ENCODE results near the gene PPP3R1.

The PPP3R1 gene

DNA sequence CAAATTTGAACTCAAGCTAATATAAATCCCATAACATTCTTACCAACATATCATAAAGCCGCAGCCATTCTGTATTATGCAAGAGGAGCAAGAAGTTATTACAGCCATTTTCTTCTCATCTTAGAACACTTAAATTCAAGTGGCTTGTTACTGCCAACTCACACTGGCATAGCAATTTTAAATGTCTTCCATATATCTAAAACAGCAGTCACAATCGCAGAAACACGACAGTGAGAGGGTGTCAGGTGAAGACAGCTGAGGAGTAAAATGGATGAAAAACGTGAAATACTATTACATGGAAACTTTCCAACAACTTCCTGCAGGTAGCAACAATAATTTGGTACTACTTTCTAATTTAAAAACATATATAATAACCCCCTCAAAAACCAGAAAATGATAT is 17.9 kb downstream of the PPP3R1 start:
- no peak for DNase-seq (ENCODE audit: low spot score)

DNA sequence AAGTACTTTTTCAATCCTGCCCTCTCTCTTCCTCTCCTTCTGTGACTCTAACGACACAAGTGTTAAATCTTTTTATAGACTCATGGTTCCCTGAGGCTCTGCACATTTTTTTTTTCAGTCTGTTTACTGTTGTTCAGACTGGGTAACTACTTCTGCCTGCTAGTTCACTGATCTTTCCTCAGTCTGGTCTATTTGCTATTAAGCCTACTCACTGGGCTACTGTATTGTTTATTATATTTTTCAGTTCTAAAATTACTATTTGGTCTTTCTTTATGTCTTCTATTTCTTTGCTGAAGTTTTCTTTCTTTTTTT is 21.3 kb downstream of the PPP3R1 start:
- DNase-seq (ENCODE audit: low spot score), result peak; percentile 48

DNA sequence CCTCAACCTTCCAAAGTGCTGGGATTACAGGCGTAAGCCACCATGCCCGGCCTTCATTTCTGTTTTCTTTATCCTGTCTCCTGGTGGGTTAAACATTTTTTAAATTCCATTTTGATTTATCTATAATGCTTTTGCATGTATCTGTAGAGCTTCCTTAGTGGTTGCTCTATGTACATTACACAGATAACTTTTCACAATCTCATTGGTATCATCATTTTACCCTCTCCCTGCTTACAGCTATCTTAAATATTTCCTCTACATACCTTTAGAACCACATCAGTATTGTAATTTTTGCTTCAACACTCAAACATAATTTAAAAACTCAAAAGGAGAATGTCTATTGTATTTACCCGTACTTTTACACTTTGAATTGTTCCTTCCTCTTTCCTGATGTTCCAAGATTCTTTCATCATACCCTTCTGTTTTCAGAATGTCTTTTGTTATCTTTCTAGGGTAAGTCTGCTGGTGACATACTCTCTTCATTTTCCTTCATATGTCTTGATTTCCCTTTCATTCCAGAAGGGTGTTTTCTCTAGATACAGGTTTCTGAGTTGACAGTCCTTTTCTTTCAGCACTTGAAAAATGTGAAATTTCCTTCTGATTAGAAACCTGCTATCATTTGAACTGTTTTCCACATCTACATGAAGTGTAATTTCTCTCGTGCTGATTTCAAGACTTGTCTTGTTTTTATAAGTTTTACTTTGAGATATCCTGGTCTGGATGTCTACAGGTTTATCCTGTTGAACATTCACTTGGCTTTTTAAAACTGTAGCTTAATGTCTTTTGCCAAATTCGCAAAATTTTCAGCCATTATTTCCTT is 21.9 kb downstream of the PPP3R1 start:
- no peak for DNase-seq (ENCODE audit: low spot score)

DNA sequence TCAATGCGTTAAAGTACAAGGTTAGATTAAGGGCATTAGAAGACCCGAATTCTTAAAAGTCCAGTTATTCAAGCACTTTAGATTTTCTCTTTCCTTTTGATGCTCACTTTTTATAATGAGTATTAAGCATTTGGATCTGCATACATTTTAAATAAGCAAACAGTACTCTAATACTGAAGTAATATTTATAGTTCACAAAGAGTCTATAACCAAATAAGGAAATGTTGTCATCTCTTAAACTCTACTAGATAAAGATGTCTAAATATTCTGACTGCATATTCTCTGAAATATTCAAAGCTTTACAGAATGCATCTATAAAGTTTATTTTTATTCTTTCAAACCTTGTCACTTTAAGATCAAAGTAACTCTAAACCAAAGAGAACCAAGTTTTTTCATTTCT is 25.5 kb downstream of the PPP3R1 start:
- no peak for DNase-seq (ENCODE audit: low spot score)

DNA sequence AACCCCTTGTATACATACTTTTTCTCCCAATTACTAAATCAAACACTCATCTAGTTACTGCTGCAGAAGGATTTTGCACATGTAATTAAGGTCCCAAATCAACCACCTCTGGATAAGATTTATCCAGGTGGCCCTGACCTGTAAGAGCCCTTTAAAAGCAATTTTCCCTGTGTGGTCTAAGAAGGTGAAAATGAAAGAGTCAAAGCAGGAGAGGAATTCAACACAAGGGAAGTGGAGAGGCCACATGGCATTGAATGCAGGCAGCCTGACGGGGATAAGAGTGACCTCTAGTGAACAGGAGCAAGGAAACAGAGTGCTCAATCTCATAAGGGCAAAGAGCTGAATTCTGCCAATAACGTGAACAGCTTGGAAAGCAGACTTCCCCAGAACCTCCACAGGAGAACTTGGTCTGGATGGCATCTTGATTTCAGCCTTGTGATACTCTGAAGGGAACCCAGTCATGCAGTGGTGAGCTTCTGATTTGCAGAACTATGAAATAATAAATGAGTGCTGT is 27.2 kb downstream of the PPP3R1 start:
- peak; percentile 78 for DNase-seq (ENCODE audit: low spot score)

DNA sequence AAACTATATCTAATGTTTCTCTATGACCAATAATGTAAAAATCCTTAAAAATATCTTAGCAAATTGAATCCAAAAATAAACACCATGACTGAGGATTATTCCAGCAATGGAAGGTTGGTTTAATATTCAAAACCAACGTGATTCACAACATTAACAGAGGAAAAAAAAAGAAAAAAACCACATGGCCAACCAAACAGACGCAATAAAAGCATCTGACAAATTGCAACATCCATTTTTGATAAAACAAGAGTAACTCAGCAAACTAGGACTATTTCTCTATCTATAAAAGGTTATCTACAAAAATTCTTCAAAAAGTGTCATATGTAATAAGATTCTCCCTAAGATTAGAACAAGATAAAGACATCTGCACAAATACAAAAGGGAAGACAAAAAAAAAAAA is 28.9 kb downstream of the PPP3R1 start:
- DNase-seq (ENCODE audit: low spot score), result no peak

DNA sequence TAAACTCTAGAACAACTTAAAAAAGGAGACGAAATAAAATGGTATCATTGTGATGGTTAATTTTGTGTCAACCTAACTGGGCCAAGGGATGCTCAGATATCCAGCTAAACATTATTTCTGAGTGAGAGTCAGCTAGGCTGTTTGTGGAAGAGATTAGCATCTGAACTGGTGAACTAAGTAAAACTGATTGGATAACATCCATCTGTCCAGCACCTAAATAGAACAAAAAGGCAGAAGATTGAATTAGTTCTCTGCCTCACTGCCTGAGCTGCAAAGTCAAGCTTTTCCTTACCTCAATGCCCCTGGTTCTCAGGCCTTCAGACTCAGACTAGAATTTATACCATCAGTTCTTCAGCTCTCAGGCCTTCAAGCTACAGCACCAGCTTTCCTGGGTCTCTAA is 30.0 kb downstream of the PPP3R1 start:
- DNase-seq (ENCODE audit: low spot score), result no peak

DNA sequence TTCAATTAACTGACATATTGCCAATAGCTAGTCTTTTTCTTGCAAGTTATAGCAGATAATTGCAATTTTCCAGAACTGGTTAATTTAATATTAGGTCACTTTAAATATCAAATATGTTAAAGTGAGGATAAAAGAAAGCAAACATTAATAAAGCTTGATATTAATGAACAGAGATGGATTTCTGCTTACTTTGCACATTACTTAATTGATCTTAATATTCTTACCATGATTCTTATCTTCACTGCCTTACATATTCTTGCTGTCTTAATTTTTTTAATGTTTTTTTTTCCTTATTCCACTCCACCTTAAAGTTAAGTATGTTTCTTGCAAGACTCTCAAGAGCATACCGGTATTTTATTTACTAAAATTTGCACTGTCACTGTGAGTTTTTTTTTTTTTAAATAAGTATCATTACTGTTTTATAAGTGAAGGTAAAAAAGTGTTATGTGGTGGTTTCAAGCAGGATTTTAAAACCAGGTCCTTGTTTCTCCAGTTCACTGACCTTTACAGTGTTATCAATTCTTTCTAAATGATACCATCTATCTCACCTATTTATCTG is 33.9 kb downstream of the PPP3R1 start:
- peak; percentile 74 for DNase-seq (ENCODE audit: low spot score)

DNA sequence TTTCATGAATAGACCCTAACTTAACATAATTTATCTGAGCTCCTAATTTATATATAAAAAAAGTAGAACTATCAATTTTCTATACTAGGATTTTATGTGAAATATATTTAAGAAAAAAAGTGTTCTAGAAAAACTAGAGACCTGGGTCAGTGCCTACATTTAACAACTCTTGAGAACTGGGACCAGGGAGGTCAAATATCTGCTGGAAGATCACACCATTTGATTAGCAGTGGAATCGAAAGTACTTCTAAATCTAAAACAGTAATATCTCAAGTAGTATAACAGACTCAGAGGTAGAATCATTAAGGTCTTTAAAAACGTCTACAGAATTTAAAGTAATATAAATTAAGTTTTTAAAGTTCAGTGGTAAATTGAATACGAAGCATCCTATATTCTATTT is 34.6 kb downstream of the PPP3R1 start:
- DNase-seq (ENCODE audit: low spot score), result peak; percentile 60

DNA sequence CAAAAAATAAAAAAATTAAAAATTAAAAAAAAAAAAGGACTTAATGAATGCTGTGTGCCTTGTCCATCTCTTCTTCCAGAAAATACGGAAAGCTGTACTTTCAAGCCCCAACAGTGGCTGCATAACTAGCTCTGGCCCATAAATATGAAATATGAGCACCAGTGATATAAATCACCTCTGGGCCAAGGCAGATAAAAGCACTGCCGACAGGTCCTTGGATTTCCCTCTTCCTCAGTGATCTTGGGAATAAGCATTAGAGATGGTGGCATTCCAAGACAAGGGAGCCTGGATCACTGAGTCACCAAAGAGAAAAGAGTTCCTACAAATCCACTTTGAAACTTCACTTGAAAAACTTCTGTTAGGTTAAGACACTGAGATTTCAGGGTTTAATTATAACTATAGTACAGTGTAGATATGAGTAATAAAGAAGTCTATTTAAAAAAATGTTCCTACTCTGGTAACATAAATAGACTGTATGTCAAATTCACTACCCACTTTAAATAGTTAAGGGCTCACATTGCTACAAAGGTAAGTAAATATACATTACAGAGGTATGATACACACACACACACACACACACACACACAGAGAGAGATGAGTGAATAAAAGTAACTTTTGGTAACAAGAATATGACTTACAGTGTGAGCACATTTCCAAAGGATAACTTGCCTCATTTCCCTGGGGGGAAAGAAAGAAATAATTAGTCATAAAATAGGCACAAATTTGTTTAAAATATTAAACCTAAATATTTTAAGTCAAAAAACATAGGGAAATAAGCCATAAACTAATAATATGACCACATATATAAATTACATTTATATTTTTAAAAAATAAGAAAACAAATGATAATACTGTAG is 35.6 kb downstream of the PPP3R1 start:
- DNase-seq (ENCODE audit: low spot score), result no peak

DNA sequence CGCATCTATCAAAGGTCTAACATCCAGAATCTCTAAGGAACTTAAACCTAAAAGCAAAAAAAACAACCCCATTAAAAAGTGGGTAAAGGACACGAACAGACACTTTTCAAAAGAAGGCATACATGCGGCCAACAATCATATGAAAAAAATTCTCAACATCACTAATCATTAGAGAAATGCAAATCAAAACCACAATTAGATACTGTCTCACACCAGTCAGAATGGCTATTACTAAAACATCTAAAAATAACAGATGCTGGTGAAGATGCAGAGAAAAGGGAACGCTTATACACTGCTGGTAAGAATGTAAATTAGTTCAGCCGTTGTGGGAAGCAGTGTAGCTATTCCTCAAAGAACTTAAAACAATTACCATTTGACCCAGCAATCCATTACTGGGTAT is 38.0 kb downstream of the PPP3R1 start:
- DNase-seq (ENCODE audit: low spot score), result no peak

DNA sequence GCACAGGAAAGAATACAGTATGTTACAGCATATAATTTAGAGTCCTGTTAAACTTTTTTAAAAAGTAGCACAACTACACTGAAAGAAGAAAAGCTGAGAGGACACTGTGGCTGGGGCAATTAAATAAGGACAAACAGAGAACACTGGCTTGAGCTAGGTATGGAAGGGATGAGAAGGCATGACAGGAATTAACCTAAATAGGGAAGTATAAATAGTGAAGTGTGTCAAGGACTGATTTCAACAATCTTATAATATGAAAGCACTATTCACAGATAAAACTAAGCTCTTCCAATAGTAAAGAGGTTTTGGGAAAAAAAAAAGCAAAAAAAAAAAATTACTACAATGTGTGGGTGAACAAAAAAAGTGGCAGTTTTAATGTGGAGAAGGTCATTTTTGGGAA is 45.5 kb downstream of the PPP3R1 start:
- DNase-seq (ENCODE audit: low spot score), result no peak

DNA sequence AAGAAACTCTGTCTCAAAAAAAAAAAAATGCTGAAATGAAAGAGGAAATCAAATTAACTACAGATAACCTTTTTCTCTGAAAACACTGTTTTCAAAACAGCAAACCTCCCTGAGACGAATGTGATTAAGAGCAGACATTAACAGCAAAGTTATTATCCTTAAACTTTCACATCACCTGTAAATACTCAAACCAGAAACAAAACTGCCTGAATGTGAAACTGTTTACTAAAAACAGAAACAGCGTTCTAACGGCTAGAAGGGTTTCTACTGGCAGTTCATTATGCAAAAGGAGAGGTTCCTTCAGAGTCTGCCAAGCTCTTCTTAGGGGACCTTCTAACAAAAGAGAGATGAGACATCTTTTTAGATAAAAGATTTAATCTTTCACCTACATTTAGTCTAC is 48.7 kb downstream of the PPP3R1 start:
- no peak for DNase-seq (ENCODE audit: low spot score)

DNA sequence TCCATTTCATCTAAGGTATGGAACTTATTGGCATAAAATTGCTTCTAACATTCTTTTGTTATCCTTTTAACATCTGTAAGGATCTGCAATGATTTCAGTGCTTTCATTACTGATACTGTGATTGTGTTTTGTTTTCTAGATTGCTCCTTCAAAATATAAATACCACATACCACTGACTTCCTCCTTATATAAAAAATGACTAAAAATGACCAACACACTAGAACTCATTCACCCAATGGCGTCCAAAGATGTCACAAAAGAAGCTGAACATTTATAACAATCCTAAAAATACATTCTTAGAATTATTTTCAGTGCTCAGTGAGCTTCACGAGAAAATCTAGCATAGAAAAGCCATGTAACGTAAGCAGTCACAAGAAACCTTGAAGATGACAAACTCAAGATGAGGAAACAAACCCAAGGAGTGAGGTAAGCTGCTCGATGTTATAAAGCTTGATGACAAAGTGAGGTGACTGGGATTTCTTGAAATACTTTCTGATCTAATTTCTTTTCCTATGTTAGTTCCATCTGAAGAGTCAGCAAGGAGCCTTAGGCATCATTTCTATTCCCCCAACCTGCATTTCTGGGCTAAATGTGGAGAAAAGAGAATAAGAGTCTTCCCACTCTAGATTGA is 52.1 kb downstream of the PPP3R1 start:
- DNase-seq (ENCODE audit: low spot score), result peak; percentile 13

DNA sequence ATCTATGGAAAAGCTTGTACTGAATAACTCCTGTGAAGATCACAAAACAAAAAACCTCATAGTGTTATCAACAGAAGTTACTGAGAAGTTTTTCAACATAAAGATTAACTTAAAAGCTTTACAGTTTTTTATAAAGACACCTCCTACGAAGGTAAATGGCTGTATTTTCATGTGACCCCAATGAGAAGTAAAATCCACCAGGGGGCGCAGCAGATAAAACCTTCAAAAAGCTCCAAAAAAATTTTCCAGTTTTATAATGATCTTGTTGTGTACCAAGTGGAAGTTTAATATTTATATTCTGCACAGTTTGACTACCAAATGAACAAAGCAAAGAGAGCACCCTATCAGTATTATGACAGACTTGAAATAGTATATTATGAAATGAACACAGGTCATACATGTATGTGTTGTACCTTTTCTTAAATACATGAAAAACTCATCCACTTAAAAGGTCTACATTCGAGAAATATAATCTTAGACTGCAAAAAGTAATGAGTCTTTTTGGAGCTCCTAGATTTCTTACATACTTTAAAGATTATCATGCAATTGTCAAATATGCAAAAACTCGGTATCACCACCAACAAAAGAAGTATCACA is 56.1 kb downstream of the PPP3R1 start:
- peak; percentile 91 for DNase-seq (ENCODE audit: low spot score)

DNA sequence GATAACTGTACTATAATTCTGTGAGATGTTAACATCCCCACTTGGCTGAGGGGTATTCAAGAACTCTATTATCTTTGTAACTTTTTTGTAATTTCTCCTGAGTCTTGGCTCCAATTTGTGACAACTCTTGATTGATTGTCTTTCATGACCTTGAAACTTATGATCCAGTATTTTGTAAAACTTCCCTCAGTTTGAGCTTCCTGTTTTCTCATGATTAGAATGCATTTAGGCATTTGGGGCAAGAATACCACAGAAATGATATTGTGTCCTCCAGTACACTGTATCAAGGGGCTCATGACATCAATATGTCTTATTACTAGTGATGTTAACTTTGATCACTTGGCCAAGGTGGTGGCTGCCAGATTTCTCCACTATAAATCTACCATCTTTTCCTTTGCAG is 57.2 kb downstream of the PPP3R1 start:
- peak; percentile 40 for DNase-seq (ENCODE audit: low spot score)

DNA sequence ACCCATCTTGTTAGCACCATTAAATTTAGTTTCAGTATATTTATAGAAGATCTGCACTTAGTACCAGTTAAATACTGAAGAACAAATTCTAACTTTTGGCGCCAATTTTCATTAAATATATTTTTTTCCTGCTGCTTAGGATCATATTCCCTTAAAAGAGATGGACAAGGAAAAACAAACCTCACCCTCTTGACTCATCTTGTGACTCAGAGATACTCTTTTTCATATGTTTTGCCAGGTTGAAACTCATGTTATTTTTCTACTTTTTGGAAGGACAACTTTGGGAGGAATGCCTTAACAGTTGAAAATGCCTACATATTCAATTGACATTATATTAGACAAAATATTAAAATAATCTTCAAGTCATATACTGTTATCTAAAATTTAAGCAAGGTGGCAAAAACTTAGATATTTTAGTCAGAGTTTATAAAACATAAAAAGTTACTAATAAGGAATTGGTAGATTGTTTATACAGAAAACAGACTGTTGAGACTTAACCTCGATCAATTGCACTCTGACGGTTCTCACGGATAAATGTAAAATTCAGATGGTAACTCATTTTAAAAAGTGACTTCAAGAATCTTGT is 58.5 kb downstream of the PPP3R1 start:
- peak; percentile 77 for DNase-seq (ENCODE audit: low spot score)

DNA sequence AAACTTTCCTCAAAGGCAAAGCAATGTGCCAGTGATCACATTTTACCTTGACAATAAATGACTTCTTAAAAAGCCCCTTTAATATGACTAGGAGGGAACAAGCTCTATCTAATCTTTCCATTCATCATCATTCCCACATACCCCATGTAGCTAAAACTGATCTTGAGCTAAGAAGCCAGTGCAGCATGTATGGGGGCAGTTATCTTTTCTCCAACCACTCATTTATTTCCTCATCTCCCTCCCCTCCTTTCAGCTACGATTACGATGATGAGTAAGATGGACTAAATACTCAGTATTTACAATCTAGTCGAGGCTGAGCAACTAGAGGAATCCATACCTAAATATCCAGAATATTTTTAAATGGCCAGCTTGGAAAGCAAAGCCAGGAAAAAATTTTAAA is 59.2 kb downstream of the PPP3R1 start:
- peak; percentile 73 for DNase-seq (ENCODE audit: low spot score)

DNA sequence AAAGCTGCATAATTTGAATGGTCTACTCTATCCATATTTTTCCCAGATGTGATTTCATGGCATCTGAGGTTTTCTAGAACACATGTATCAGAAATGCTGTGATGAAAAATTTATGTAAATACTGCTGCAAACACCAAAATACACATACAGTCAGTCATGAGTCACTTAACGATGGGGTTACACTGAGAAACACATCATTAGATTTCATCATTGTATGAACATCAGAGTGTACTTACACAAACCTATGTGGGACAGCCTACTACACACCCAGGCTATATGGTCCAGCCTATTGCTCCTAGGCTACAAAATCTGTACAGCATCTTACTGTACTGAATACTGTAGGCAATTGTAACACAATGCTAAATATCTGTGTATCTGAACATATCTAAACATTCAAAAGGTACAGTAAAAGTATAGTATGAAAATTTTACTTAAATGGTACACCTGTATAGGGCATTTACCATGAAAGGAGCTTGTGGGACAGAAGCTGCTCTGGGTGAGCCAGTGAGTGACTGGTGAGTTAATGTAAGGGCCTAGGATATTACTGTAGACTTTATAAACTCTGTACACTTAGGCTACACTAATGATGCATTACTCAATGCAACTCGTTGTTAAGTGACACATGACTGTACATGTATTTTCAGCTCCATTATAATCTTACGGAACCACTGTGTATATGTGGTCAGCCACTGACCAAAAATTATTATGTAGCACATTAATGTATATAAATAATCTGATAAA is 61.2 kb downstream of the PPP3R1 start:
- DNase-seq (ENCODE audit: low spot score), result peak; percentile 59

DNA sequence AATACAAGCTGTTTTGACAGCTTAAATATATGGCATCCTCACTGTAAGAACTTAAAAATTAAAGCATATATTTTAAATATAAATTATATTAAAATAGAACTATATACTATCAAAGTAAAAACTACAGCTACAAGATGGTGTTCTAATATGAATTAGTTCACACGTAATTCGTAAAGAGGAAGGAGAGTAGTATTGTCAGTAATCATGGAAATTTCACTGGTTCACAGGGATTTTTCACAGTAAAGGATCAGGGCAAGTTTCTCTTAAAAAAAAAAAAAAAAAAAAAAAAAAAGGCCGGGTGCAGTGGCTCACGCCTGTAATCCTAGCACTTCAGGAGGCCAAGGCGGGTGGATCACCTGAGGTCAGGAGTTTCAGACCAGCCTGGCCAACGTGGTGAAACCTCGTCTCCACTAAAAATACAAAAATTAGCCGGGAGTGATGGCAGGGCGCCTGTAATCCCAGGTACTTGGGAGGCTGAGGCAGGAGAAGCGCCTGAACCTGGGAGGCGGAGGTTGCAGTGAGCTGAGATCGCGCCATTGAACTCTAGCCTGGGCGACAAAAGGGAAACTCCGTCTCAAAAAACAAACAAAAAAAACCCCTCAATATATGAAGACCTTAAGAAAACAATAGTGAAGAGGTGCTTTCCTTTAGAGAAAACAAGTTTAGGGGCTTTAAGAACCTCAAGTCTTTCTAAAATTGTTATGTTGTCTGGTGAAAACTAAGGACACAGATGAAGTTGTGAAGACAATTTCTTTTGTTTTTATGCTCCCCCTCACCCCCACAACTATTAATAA is 62.1 kb downstream of the PPP3R1 start:
- no peak for DNase-seq (ENCODE audit: low spot score)
